B cell (primary cell): ENCODE measurements around the gene PCBP3. TPM values are rescaled to one million over a fixed set of nuclear protein-coding genes. Genes with fewer than 3 reads are reported as not detected.

ENCODE experiments used
- ATAC-seq: fragments of 200-7000 bp; cut with Tn5 transposase; one replicate; pipeline ENCODE4 v1.10.0; 2021; ENCODE audit warnings: low read depth, mild to moderate bottlenecking, moderate number of reproducible peaks, moderate library complexity
- CTCF ChIA-PET: fragments of 350-600 bp; sonication (Branson Sonifier 250); formaldehyde crosslinking; loops from one replicate; lab custom pipeline; 2021; ENCODE audit warnings: antibody characterized with exemption, inconsistent platforms; lab: Charles Lee
- POLR2A ChIA-PET: fragments of 350-600 bp; sonication (Branson Sonifier 250); formaldehyde crosslinking; loops from one replicate; lab custom pipeline; 2021; ENCODE audit warnings: antibody characterized with exemption; lab: Charles Lee
- DNase-seq: peaks from one replicate; pipeline ENCODE4 v3.0.0; 2013
- H2AFZ ChIP-seq: 2 replicates; pipeline ENCODE4 v1.6.1; 2012; ENCODE audit warnings: mild to moderate bottlenecking, low read depth, low read length; ENCODE audit not compliant: insufficient read depth, poor library complexity, severe bottlenecking
- H3K27ac ChIP-seq, 2 donors: 1 replicate in 1 of 2; 2 replicates in 1 of 2; pipeline ENCODE4 v1.5.1; 2012 to 2013; ENCODE audit warnings: low read length in 2 of 2, mild to moderate bottlenecking in 2 of 2, moderate library complexity in 1 of 2
- H3K27me3 ChIP-seq, 4 experiments: fragments of 200-600 bp in 1 of 4; sonication (generic) in 1 of 4; replicated peaks in 1 of 4; 1 replicate in 2 of 4; 2 replicates in 2 of 4; pipeline versions ENCODE4 v1.6.1 to v1.7.0; 2013 to 2016; ENCODE audit warnings: low read length in 3 of 4, mild to moderate bottlenecking in 2 of 4, mixed read lengths in 1 of 4, moderate library complexity in 1 of 4; ENCODE audit not compliant: insufficient read depth in 4 of 4, control insufficient read depth in 3 of 4; ENCODE audit errors: control extremely low read depth in 1 of 4
- H3K36me3 ChIP-seq, 2 experiments: replicated peaks in 1 of 2; 1 replicate in 1 of 2; 2 replicates in 1 of 2; pipeline versions ENCODE4 v1.6.1 to v1.7.1; 2013; ENCODE audit warnings: low read length in 1 of 2; ENCODE audit not compliant: insufficient read depth in 2 of 2, control insufficient read depth in 1 of 2; ENCODE audit errors: control extremely low read depth in 1 of 2, extremely low read depth in 1 of 2
- H3K4me1 ChIP-seq, 2 donors: fragments of 200-600 bp in 1 of 2; sonication (generic) in 1 of 2; 1 replicate in 1 of 2; 2 replicates in 1 of 2; pipeline versions ENCODE4 v1.5.1 to v1.6.1; 2013 to 2017; ENCODE audit warnings: low read length in 2 of 2; ENCODE audit not compliant: control insufficient read depth in 2 of 2, insufficient read depth in 2 of 2
- H3K4me2 ChIP-seq: replicated peaks from 2 replicates; pipeline ENCODE3; 2012; ENCODE audit warnings: mild to moderate bottlenecking, low read depth, low read length; ENCODE audit not compliant: poor library complexity, severe bottlenecking
- H3K4me3 ChIP-seq, 5 experiments: fragments of 200-600 bp in 1 of 5; sonication (generic) in 1 of 5; 1 replicate in 3 of 5; 2 replicates in 2 of 5; pipeline versions ENCODE4 v1.5.1 to v1.7.0; 2011 to 2016; ENCODE audit warnings: low read length in 4 of 5, mild to moderate bottlenecking in 4 of 5, low read depth in 2 of 5, control low read depth in 1 of 5, moderate library complexity in 1 of 5; ENCODE audit not compliant: insufficient read depth in 1 of 5; ENCODE audit errors: control extremely low read depth in 1 of 5, extremely low read depth in 1 of 5
- H3K79me2 ChIP-seq: fragments of 200-600 bp; sonication (generic); one replicate; pipeline ENCODE4 v1.6.0; 2016; ENCODE audit warnings: low read length; ENCODE audit not compliant: control insufficient read depth, insufficient read depth
- H3K9ac ChIP-seq: fragments of 200-600 bp; sonication (generic); 2 replicates; pipeline ENCODE4 v1.6.1; 2017; ENCODE audit warnings: mild to moderate bottlenecking, low read length, moderate library complexity
- H3K9me3 ChIP-seq, 3 donors: one replicate each; pipeline versions ENCODE4 v1.6.1 to v1.7.1; 2013; ENCODE audit warnings: low read length in 2 of 3; ENCODE audit not compliant: control insufficient read depth in 2 of 3, insufficient read depth in 1 of 3; ENCODE audit errors: control extremely low read depth in 1 of 3
- H4K20me1 ChIP-seq: 2 replicates; pipeline ENCODE4 v1.6.0; 2012; ENCODE audit warnings: mild to moderate bottlenecking, low read length; ENCODE audit not compliant: insufficient read depth, control insufficient read depth, poor library complexity, severe bottlenecking
- H3K27ac Mint-ChIP-seq: one replicate; pipeline ENCODE4 v1.8.0; 2021; ENCODE audit warnings: mixed read lengths
- H3K27me3 Mint-ChIP-seq: one replicate; pipeline ENCODE4 v1.8.0; 2021; ENCODE audit warnings: mixed read lengths
- H3K4me1 Mint-ChIP-seq: one replicate; pipeline ENCODE4 v1.8.0; 2021; ENCODE audit warnings: mixed read lengths
- H3K4me3 Mint-ChIP-seq: one replicate; pipeline ENCODE4 v1.8.0; 2021; ENCODE audit warnings: mixed read lengths
- H3K9me3 Mint-ChIP-seq: one replicate; pipeline ENCODE4 v1.8.0; 2022; ENCODE audit warnings: mixed read lengths; ENCODE audit not compliant: insufficient read depth
- CTCF ChIP-seq: fragments of 200-600 bp; IDR thresholded peaks from one replicate; pipeline ENCODE4 v1.8.0; 2022; ENCODE audit warnings: antibody characterized with exemption, mild to moderate bottlenecking
- EZH2 ChIP-seq: IDR thresholded peaks from 2 replicates; pipeline ENCODE4 v1.6.1; 2012; ENCODE audit warnings: borderline replicate concordance, low read depth, mild to moderate bottlenecking, moderate library complexity, low read length; ENCODE audit not compliant: insufficient read depth, poor library complexity, severe bottlenecking
- WGBS: methylation state at CpG from one replicate; pipeline ENCODE4 v1.1.5; 2013; ENCODE audit warnings: missing lambda C conversion rate; ENCODE audit not compliant: insufficient coverage; 5-methylcytosine and 5-hydroxymethylcytosine counted together
- intact Hi-C: fragments of 100-400 bp; cut with micrococcal nuclease; formaldehyde crosslinking; loops from one replicate; pipeline ENCODE4 v1.10.0; 2022
- polyA plus RNA-seq: library from polyadenylated mRNA; depleted of rRNA; stranded (reverse); fragments of >200 nt; gene quantifications from 2 replicates; pipeline ENCODE4 v1.2.3, GENCODE V29; 2012
- total RNA-seq, 2 donors: library from RNA; stranded (reverse); fragments of 120-200 nt in 1 of 2; gene quantifications; 1 replicate in 1 of 2; 2 replicates in 1 of 2; pipeline versions ENCODE4 v1.2.3 to v1.2.4, GENCODE V29; 2013 to 2022

The PCBP3 gene
- total and polyA plus RNA-seq, 2 donors (not counting 1 experiment from before 2014, with no cell fraction given) = 0.45 to 2.7 TPM

GRCh38 chr21:45875881-45876280 is 232.4 kb downstream of the PCBP3 start:
- Histone ChIP-seq H3K36me3 (no peaks in the 10 kb centered on the region), H3K4me3 (no peak overlapping the region), H3K9ac (no peak overlapping the region), H3K4me2 (no peak overlapping the region), H3K79me2 (no peaks in the 10 kb centered on the region), H4K20me1 (no peaks in the 10 kb centered on the region), H2AFZ (no peak overlapping the region), H3K4me1 (peaks cover 0 to 4% of the 10 kb centered on the region in 2 donors), H3K27ac (no peak overlapping the region), H3K9me3 (no peaks in the 10 kb centered on the region), H3K27me3 (peaks cover 0 to 3% (median 0%) of the 10 kb centered on the region in 4 experiments)
- ATAC-seq (no peak), DNase-seq (no peak)
- Mint-ChIP-seq H3K27ac (no peak overlapping the region), H3K4me3 (no peak overlapping the region), H3K9me3 (no peaks in the 10 kb centered on the region), H3K4me1 (peaks cover 4% of the 10 kb centered on the region), H3K27me3 (peaks cover 4% of the 10 kb centered on the region)
- intact Hi-C loops = no loop called here
- no peak for TF ChIP-seq EZH2
- ChIA-PET POLR2A (no interaction called here), CTCF (no interaction called here)
- WGBS = 94% methylated on average over 11 of the region's 12 CpGs

- H3K79me2 ChIP-seq = no peaks in the 10 kb centered on the region
- no peak for DNase-seq
- no peaks in the 10 kb centered on the region for H4K20me1 ChIP-seq
- no peak overlapping the region for H3K4me3 ChIP-seq
- no peaks in the 10 kb centered on the region for H3K36me3 ChIP-seq
- H3K4me1 ChIP-seq = peaks cover 0 to under 1% of the 10 kb centered on the region in 2 donors
- H3K9me3 ChIP-seq = no peaks in the 10 kb centered on the region
- CTCF ChIA-PET = no interaction called here
- H3K4me3 Mint-ChIP-seq = no peak overlapping the region
- H2AFZ ChIP-seq = no peak overlapping the region
- peaks cover 0 to 3% (median 0%) of the 10 kb centered on the region in 4 experiments for H3K27me3 ChIP-seq
- no peak for ATAC-seq
- H3K4me1 Mint-ChIP-seq = peaks cover 4% of the 10 kb centered on the region
- POLR2A ChIA-PET = no interaction called here
- H3K9me3 Mint-ChIP-seq = no peaks in the 10 kb centered on the region
- WGBS = 86% methylated on average over 28 of the region's 28 CpGs
- TF ChIP-seq EZH2 (no peak), CTCF (no peak)
- intact Hi-C loops = no loop called here
- H3K4me2 ChIP-seq = no peak overlapping the region
- H3K27ac Mint-ChIP-seq = no peak overlapping the region
- no peak overlapping the region for H3K27ac ChIP-seq
- no peak overlapping the region for H3K9ac ChIP-seq
- H3K27me3 Mint-ChIP-seq = peaks cover 7% of the 10 kb centered on the region
Observed at GRCh38 chr21:45876381-45877170, 233.1 kb downstream of the PCBP3 start.
